ENCODE measurements around the gene TAGAP. TPM values are rescaled to one million over a fixed set of nuclear protein-coding genes. Genes with fewer than 3 reads are reported as not detected.

Gene TAGAP
- total RNA-seq, 1 experiment from 2014 or later: 0.30 TPM

GRCh38 chr6:158993639-158994038 lies 51.2 kb downstream of the TAGAP start:
- H3K9me3 ChIP-seq (ENCODE audit: control insufficient read depth in 1 of 2, insufficient read depth in 1 of 2, low read depth in 1 of 2, low read length in 2 of 2): no peaks in the 10 kb centered on the region
- peaks cover 9 to 35% of the 10 kb centered on the region in 2 experiments for H3K4me1 ChIP-seq (ENCODE audit: control insufficient read depth in 1 of 2, insufficient read depth in 2 of 2, low read length in 2 of 2)
- H3K9me2 ChIP-seq (ENCODE audit: insufficient read depth): no peaks in the 10 kb centered on the region
- peaks cover 0 to 45% of the 10 kb centered on the region in 2 experiments; a peak in 2 of 4 replicates for H3K36me3 ChIP-seq (ENCODE audit: control insufficient read depth in 1 of 2, insufficient read depth in 2 of 2, low read length in 2 of 2)
- no peaks in the 10 kb centered on the region for H4K20me1 ChIP-seq (ENCODE audit: insufficient read depth)
- H3K79me2 ChIP-seq (ENCODE audit: insufficient read depth, low read length): peaks cover 51% of the 10 kb centered on the region
- no peak overlapping the region for H3K9ac ChIP-seq (ENCODE audit: low read length)
- no peaks in the 10 kb centered on the region for H3K27me3 ChIP-seq (ENCODE audit: insufficient read depth, low read length)
- ChIA-PET RAD21 (ENCODE audit: low non-redundant PET in 1 of 2, low total read pairs in 2 of 2, uncharacterized antibody in 2 of 2, unreplicated experiment in 2 of 2) (no interaction called here), POLR2A (no interaction called here), CTCF (no interaction called here)
- ATAC-seq: no peak
- BruUV-seq (replicated peaks): no TSS peak
- TF ChIP-seq ZBTB33 (IDR thresholded peaks at IDR 0.05; ENCODE audit: extremely low read depth, insufficient replicate concordance, low read length) (no peak), SRF (IDR thresholded peaks at IDR 0.05; ENCODE audit: low read depth) (no peak), POLR2A (IDR thresholded peaks at IDR 0.05; ENCODE audit: borderline replicate concordance, extremely low read depth, insufficient read depth, insufficient read length) (no peak), EZH2 (IDR thresholded peaks at IDR 0.05) (no peak), EZH2phosphoT487 (IDR thresholded peaks at IDR 0.05; ENCODE audit: borderline replicate concordance) (no peak), JUND (IDR thresholded peaks at IDR 0.05) (no peak), SP1 (IDR thresholded peaks at IDR 0.05; ENCODE audit: low read depth) (no peak), CBX3 (IDR thresholded peaks at IDR 0.05; ENCODE audit: low read depth) (no peak), ZFX (IDR thresholded peaks at IDR 0.05) (no peak)
- TF ChIP-seq, protein P1, sequence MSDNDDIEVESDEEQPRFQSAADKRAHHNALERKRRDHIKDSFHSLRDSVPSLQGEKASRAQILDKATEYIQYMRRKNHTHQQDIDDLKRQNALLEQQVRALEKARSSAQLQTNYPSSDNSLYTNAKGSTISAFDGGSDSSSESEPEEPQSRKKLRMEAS (IDR thresholded peaks at IDR 0.05): no peak
- no peak overlapping the region for H3K4me2 ChIP-seq (ENCODE audit: low read length)
- DNase-seq (ENCODE audit: low read depth, low spot score): no peak
- no peak overlapping the region for H3K27ac ChIP-seq (ENCODE audit: low read depth, low read length)
- intact Hi-C loops (cut with micrococcal nuclease): loop anchor here (10.0 kb wide), 1 partner anchor 349 kb away; the partner anchor contains the start of gene DYNLT1
- no peak overlapping the region for H3K4me3 ChIP-seq (replicated peaks in 1 of 2; ENCODE audit: low read depth in 1 of 2, low read length in 2 of 2)
- no peak overlapping the region for H2AFZ ChIP-seq (ENCODE audit: low read depth, low read length, poor library complexity, severe bottlenecking)

Data from HCT116 (cell line).